HG02678 (cell line): ENCODE results near the gene LRRK1.
A peak's percentile ranks its signal among the peaks of the same experiment; 100 is the strongest.

Experiments
- ATAC-seq: cut with Tn5 transposase; IDR thresholded peaks from one replicate; pipeline ENCODE4 v1.9.1; 2021; ENCODE audit warnings: mild to moderate bottlenecking, moderate library complexity; ENCODE audit not compliant: unreplicated experiment

LRRK1 gene

DNA sequence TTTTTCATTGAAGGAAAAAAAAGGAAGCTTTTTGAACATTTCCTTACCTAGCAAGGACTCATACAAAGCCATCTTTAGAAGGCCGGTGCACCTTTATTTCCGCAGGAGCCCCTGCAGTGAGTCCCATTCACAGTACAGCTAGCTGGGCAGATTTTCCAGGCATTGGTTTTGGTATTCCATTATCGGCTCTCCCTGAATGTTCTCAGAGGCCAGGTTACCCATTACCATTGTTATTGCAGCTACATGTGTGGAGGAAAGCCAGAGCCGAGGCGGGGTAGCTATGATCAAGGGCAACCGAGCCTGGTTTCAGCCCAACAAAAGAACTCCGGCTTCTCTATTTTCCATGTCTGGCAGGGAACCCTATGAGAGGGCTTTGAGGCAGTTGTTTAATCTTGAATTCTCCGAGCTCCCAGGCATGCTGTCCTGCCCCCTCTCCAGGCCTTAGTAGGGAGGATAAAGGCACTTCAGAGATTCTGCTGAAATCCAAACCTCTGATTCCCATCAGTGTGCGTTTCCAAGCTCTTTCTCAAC lies 100.3 kb downstream of the LRRK1 start:
- no peak for ATAC-seq

DNA sequence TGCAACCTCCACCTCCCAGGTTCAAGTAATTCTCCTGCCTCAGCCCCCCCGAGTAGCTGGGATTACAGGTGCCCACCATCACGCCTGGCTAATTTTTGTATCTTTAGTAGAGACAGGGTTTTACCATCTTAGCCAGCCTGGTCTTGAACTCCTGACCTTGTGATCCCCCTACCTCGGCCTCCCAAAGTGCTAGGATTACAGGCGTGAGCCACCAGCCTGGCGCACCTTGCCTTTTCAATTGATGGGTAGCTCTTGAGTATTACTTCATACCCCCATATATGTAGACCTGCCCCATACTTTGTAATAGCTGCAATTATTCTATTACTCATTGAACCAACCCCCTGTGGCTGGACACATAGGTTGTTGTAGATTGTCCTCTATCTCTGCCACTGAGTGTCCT lies 101.3 kb downstream of the LRRK1 start:
- ATAC-seq = no peak

DNA sequence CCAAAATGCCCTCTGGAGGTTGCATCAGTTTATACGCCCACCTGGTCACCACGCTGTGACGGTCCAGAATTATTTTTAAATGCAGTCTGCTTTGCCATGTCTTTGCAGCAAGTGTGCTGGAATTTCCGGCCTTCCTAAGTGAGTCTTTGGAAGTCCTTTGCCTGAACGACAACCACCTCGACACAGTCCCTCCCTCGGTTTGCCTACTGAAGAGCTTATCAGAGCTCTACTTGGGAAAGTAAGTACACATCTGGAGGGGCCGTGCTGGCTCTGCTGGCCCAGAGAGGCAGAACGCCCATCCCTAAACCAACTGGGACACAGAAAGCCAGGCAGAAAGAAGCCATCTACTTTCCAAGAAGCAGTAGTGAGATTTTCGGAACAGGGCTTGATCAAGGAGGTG lies 101.8 kb downstream of the LRRK1 start:
- ATAC-seq = no peak

DNA sequence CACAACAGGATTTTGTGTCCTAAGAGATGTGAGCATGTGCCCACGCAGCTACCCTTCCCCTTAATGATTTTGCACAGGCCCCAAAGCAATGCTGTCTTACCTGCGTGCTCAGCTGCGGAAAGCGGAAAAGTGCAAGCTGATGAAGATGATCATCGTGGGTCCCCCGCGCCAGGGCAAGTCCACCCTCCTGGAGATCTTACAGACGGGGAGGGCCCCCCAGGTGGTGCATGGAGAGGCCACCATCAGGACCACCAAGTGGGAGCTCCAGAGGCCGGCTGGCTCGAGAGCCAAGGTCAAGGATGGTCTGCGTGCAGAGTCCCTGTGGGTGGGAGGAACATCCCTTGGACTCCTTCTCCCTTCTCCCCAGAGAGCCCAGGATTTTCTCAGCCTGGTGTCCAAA lies 103.1 kb downstream of the LRRK1 start:
- no peak for ATAC-seq

DNA sequence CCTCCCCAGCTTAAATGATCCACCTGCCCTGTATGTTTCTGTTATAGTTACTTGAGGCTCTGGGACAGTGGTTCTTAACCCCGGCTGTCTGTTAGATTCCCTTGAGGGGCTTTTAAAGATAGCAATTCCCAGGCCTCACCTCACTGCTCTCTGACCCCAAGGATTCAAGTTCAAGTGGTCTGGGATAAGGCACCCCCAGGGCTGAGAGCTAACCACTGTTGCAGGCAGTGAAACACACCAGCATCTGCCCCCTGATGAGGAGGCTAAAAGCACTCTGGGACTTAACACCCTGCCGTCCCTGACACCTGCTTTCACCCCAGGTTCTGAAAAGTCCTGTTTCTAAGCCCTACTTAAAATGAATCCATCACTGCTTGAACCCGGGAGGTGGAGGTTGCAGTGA lies 103.7 kb downstream of the LRRK1 start:
- ATAC-seq = no peak

DNA sequence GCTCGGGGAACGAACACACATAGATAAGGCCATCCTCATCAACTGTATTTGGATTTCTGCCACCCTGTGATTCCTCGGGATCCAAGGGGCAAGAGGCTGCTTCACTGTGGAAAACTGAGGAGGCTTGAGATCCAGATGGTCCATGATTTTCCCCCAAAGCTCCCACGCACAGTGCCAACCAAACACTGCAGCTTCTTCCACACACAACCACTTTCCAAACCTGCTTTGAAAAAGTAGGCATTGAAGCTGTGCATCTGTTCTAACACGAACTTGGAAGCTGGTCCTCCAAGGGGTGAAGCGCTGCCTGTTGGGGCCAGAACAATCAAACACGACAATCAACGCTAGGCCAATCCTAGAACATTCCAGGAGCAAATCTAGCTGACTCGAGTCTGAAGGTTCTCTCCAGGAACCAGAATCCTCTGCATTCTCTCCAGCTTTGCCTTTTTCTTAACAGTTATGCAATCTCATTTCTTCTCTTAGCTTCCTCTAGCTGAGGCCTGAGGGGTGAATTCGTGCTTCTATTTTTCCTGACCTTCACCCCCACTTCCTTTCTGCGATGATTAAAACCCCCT lies 104.4 kb downstream of the LRRK1 start:
- ATAC-seq = no peak

DNA sequence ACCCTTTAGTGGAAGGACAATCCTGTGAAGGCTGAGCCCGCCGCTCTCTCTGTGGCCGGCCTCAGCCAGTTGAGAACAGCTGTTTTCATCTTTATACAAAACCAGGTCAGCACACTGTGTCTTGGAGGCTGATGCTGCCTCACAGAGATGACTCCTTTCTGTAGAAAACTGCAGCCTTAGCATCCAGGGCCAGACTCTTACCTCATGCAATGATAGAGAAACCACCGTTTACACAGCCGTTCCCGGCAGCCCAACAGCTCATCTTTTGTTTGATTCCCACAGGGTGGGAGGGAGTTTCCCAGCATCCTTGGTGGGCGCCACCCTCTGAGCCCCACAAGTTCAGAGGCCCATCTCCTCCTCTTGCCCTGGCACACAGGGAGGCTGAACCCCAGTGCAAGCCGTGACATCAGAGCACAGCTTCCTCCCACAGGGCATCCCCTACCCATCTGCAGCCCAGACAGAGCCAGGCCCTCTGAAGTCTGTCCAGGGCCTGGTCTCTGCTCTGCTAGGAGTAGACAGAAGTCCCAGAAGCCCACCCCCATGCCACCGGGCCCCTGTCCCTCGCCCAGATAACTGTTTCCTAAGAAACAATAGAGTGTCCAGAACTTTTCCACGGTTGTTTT lies 105.0 kb downstream of the LRRK1 start:
- no peak for ATAC-seq

DNA sequence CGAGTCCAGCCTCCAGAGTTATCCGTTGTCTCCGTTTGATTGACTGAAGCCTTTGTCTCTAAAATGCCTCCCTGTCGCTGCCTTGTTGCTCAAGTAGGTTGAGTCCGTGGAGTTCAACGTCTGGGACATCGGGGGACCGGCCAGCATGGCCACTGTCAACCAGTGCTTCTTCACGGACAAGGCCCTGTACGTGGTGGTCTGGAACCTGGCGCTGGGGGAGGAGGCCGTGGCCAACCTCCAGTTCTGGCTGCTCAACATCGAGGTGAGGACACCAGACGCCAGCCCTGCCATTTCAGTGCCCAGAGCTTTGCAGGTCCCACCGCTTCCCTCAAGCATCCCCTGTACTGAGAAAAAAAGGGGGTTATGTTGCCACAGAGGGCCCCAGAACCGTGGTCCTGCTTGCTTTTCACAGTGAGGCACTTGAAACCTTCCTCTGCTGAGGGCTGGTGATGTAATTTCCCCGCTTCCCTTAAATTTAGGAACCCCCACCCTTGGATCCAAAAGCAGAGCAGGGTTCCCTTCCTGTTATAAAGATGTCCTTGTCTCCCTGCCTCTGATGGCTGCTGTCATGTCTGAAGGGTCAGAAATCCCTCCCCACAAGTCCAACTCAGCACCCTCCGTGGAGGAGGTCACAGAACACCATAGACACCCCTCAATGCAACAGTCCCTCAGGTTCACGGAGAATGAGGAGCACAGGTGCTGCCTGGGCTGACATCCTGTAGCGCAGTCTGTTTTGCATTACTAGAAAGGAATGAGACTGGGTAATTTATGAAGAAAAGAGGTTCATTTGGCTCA lies 105.7 kb downstream of the LRRK1 start:
- no peak for ATAC-seq

DNA sequence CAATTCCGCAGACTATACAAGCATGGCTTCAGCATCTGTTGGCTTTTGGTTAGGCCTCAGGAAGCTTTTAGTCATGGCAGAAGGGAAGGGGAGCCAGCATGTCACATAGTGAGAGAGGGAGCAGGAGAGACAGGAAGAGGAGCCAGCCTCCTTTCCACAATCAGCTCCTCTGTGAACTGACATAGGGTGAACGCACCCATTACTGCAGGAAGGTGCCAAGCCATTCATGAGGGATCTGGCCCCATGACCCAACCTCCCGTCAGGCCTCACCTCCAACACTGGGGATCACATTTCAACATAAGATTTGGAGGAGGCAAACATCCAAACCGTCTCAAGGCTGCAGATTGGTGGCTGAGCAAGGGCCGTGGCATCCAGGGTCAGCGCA lies 106.3 kb downstream of the LRRK1 start:
- ATAC-seq = no peak

DNA sequence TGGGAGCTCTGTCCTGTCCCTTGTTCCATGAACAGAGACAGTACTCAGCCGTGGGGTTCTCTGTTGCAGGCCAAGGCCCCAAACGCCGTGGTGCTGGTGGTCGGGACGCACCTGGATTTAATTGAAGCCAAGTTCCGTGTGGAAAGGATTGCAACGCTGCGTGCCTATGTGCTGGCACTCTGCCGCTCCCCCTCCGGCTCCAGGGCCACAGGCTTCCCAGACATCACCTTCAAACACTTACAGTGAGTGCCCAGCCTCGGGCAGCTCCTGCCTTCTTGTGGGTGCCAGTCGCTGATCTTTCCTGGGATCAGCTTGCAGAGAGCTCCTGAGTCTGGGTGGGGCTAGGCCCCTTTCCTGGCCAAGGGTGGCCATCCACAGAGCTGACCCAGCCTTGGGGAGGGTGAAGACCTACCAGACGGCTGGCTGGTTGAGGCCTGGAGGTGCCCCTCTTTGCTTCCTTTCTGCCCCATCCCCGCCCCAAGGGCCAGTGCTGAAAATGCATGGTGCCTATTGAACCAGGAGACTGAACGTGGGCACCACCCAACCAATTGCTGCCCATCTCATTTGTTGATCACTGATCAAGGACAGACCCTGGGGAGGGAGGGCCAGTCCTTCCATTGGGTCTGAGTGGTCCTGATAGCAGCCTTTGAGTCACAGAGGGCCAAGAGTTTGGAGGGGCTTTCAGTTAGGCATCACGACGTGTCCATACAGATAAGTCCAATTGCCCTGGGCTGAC lies 106.9 kb downstream of the LRRK1 start:
- ATAC-seq = no peak

DNA sequence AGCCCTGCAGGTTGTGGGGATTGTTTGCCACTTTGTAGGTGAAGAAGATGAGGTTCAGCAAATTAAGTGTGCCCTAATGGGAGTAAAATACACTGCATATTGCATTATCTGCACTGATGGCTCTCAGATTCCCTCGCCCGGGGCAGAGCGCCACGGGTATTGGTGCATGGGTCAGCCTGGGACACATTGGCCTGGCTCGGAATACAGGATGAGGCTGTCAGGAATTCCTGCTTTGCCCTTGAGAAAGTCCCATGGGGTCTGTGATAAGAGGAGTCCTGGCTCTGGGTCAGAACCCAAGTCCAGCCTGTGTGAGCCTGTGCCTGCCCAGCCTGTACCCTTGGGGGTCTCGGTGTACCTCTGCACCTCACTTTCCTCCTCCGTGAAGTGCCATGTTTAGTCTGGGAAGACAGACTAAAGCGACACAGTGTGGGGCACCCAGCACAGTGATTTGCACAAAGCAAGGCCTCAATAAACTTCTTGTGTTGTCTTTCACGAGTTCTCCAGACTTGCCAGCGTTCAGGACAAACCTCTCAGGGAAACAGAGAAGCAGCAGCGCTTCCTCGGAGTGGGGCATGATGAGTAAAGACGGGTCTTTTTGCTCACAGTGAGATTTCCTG lies 107.6 kb downstream of the LRRK1 start:
- ATAC-seq = no peak

DNA sequence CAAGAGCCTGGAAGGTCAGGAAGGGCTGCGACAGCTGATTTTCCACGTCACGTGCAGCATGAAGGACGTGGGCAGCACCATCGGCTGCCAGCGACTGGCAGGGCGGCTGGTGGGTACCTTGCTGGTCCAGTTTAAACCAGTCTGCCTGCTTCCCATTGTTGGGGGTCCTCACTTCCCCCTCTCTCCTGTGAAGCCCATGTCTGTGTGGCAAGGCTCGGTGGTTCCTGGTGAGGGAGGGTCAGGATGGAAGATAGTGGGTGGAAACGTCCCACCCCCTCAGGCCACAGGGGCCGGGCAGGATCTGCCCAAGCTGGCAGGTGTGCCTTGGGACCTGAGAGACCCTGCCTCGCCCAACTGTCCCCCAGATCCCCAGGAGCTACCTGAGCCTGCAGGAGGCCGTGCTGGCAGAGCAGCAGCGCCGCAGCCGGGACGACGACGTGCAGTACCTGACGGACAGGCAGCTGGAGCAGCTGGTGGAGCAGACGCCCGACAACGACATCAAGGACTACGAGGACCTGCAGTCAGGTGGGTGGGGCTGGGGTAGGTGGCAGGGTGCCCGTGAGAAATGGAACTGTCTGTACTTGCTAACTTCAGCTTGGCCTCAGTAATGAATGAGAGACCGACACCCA lies 108.2 kb downstream of the LRRK1 start:
- ATAC-seq = no peak

DNA sequence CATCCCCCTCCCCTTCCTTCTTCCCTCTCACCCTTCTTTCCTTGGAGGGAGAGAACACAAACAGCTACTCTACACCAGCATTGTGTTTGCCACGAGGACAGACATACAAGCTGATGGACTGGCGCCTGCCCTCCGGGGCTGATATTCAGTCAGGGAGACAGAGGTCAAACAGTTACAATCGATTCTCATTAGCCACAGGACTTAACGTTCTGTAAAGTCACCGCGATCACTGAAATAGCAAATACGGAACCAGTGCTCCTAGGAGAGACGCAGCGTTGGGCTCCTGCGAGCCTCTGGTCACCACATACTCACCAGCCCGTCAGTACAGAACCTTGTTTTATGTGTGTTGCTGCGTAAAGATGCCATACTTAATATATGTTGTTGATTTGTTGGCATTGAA lies 108.8 kb downstream of the LRRK1 start:
- ATAC-seq = no peak

DNA sequence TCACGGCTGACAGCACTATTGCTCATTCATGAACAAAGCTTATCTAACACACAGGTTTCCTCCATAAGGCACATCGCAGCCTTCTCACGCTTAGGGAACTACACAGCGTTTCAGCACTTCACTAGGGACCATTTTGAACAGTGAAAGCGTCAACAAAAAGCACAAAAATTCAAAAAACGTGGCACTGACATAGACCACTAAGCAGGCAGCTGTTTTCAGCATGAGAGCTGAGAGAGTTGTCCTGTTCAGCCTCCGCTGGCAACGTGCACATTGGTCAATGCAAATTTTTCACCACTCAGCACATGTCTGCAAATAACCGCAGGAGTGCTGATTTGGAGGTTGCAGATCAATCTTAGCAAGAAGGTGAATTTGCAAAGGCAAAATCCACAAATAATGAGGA lies 109.2 kb downstream of the LRRK1 start:
- no peak for ATAC-seq

DNA sequence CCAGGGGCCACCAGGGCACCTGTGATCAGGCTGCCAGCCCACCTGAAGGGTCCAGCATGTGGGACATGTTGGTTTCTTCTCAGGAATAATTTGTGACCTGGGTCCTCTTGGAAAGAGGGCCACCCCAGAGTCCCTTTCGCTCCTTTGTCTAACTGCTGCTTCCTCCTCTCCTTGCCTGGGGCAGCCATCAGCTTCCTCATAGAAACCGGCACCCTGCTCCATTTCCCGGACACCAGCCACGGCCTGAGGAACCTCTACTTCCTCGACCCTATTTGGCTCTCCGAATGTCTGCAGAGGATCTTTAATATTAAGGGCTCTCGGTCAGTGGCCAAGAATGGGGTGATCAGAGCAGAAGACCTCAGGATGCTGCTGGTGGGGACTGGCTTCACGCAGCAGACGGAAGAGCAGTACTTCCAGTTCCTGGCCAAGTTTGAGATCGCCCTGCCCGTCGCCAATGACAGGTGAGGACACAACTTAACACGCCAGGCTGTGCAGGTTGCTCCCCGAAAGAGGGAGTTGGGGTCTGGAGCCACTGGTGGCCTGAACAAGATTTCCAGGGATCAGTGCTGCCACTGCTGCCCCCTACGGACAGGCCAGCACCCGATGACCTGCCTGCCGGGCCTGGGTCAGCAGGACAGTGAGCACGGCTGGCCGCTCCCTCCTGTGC lies 109.7 kb downstream of the LRRK1 start:
- no peak for ATAC-seq

DNA sequence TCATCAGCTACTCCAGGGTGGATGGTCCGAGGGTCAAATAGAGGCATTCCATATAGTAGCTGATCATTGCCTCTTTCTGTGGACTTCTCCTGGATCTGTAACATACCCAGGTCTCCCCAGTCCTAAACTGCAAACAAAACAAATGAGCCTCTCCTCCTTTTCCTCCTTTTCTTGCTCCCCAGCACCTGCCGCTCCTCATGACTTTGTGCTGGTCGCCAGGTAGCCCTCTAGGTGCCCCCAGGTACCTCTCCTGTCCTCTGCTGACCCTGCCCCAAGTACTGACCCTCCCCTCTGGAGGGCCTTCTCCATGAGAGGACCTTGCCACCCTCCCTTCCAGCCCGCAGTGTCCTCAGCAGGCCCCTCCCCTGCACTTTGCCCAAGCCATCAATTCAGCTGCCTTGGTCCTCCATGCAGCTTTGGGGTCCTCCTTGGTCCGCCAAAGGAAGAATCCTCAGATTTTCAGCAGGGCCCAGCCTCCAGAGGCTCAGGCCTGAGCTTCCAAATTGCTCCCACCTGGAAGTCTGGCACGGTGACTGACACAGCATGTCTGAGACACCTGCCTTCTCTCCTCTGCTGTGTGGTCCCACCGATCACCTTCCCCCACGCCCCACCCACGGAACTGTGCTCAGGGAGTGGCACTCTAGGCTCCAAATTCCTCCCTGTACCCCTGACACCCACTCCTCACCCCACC lies 111.0 kb downstream of the LRRK1 start:
- ATAC-seq = no peak

DNA sequence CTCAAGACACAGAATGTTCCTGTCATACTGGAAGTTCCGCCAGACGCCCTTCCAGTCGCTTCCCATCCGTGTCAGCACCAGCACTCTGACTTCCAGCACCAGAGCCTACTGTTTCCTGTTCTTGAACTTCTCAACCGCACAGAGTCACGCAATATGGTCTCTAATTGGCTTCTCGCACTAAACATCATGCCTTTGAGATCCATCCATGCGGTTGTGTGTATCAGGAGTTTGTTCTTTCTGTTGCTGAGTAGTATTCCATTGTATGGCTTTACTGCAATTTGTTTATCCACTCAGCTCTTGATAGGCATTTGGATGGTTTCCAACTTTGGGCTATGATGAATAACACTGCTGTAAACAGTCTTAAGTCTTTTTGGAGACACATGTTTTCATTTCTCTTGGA lies 112.1 kb downstream of the LRRK1 start:
- ATAC-seq = no peak

DNA sequence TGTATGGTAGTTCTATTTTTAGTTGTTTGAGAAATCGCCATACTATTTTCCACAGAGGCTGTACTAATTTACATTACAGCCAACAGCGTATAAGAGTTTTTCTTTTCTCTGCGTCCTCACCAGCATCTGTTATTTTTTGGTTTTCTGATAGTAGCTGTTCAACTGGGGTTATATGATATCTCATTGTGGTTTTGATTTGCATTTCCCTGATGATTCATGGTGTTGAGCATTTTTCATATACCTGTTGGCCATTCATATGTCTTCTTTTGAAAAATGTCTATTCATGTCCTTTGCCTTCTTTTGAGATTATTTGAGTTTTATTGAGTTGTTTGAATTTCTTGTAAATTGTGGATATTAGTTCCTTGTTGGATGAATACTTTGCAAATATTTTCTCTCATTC lies 114.6 kb downstream of the LRRK1 start:
- ATAC-seq = no peak

DNA sequence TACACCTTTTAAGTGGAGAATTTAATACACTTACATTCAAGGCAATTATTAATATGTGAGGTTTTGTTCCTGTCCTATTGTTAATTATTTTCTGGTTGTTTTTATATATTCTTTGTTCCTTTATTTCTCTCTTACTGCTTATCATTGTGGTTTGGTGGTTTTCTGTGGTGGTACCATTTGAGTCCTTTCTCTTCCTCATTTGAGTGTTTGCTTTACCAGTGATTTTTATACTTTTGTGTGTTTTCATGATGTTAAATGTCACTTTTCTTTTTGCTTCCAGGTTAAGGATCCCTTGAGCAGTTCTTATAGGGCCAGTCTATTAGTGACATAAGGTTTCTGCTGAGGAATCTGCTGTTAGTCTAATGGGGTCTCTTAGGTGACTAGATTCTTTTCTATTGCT lies 116.5 kb downstream of the LRRK1 start:
- ATAC-seq = peak; percentile 61

DNA sequence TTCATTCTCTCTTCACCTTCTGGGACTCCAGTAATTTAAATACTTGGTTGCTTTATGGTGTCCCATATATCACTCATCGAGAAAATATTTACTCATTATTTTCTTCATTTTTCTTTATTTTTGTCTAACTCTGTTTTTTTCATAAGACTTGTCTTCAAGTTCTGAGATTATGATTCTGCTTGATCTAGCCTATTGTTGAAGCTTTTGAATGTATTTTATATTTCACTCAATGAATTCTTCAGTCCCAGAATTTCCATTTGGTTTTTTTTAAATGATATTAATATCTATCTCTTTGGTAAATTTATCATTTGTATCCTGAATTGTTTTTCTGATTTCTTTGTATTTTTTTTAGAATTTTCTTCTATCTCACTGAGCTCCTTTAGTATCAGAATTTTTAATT lies 117.0 kb downstream of the LRRK1 start:
- no peak for ATAC-seq
